ENCODE measurements around the gene PHF10.
A peak's percentile ranks its signal among the peaks of the same experiment; 100 is the strongest.

PHF10 gene

DNA sequence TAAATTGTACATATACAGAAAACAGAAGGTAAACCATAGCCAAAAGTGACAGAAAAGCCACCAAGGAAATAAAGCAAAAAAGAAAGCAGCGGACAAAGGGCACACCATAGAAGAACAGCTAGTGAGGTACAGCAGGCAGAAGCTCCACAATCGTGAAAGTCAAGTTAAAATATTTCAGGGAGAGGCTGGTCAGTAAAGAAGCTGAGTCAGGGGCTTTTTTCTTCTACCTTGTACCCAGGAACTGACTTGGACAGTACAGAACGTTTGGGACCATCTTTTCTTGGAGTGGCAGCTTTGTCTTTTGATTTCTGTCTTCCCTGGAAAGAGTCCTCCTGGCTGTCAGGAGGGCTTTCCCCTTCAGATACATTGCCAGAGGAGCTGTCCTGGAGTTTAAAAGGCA, 14.3 kb downstream of the PHF10 start:
- Histone ChIP-seq H3K9ac (no peak overlapping the region), H2AFZ (ENCODE audit: low read depth) (no peak overlapping the region), H4K20me1 (ENCODE audit: insufficient read depth) (no peaks in the 10 kb centered on the region), H3K27ac (no peak overlapping the region), H3K27me3 (ENCODE audit: insufficient read depth, low read depth) (no peaks in the 10 kb centered on the region), H3K36me3 (ENCODE audit: insufficient read depth) (0 out of 2 replicates have a peak, but pooled peaks cover 3% of the 10 kb centered on the region), H3K4me1 (ENCODE audit: low read depth, poor library complexity, severe bottlenecking) (peaks cover 2% of the 10 kb centered on the region), H3K79me2 (ENCODE audit: insufficient read depth, low read depth) (no peaks in the 10 kb centered on the region; the same call in 1 of the 2 replicates), H3K4me2 (no peak overlapping the region), H3K4me3 (IDR thresholded peaks at IDR 0.05; ENCODE audit: insufficient read depth, low read depth, low read length) (no peak overlapping the region)
- TF ChIP-seq, protein P1, sequence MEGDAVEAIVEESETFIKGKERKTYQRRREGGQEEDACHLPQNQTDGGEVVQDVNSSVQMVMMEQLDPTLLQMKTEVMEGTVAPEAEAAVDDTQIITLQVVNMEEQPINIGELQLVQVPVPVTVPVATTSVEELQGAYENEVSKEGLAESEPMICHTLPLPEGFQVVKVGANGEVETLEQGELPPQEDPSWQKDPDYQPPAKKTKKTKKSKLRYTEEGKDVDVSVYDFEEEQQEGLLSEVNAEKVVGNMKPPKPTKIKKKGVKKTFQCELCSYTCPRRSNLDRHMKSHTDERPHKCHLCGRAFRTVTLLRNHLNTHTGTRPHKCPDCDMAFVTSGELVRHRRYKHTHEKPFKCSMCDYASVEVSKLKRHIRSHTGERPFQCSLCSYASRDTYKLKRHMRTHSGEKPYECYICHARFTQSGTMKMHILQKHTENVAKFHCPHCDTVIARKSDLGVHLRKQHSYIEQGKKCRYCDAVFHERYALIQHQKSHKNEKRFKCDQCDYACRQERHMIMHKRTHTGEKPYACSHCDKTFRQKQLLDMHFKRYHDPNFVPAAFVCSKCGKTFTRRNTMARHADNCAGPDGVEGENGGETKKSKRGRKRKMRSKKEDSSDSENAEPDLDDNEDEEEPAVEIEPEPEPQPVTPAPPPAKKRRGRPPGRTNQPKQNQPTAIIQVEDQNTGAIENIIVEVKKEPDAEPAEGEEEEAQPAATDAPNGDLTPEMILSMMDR (conservative IDR thresholded peaks at IDR 0.05; ENCODE audit: low read depth, low read length) = no peak

DNA sequence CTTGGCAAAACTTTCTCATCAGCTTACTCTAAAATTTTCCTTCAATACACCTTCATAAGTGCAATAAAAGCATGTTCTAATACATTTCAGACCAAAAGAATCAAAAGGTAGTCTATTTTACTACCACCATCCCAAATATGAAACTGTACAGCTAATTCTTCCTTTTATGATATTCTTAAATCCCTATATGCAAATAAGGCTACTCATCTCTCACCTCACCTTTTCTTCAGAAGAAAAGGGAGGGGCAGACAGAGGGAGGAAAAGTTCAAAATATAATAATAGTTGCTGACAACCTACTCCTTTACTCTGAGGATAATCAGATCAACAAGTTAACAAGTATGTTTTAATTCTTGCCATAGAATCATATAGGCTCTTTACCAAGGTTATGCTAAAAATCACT, 15.0 kb downstream of the PHF10 start:
- Histone ChIP-seq H3K4me2 (no peak overlapping the region), H2AFZ (ENCODE audit: low read depth) (no peak overlapping the region), H3K79me2 (ENCODE audit: insufficient read depth, low read depth) (peaks cover 2% of the 10 kb centered on the region), H3K27ac (no peak overlapping the region), H3K27me3 (ENCODE audit: insufficient read depth, low read depth) (no peaks in the 10 kb centered on the region), H4K20me1 (ENCODE audit: insufficient read depth) (no peaks in the 10 kb centered on the region), H3K9ac (no peak overlapping the region), H3K4me3 (IDR thresholded peaks at IDR 0.05; ENCODE audit: insufficient read depth, low read depth, low read length) (no peak overlapping the region), H3K4me1 (ENCODE audit: low read depth, poor library complexity, severe bottlenecking) (peaks cover 10% of the 10 kb centered on the region), H3K36me3 (ENCODE audit: insufficient read depth) (0 out of 2 replicates have a peak, but pooled peaks cover 3% of the 10 kb centered on the region)
- TF ChIP-seq, protein P1 (conservative IDR thresholded peaks at IDR 0.05; ENCODE audit: low read depth, low read length) = no peak

DNA sequence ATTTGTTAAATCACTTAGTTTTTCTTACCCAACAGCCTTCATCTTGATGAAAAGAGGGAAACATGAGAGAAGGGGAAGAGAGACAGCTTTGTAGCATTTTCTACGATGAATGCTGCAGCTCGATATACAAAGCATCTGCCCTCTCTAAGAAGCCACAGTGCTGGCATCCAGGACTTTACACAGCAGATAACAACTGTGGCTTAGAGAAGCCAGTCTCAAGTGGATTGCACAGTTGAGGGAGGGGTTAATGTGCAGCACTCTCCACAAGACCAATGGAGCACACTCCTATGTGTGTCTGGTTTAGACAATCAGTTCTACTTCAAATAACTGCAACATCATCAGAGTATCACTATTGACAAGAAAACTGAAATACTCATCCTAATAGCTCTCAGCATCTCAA, 16.5 kb downstream of the PHF10 start:
- no peaks in the 10 kb centered on the region for H4K20me1 ChIP-seq (ENCODE audit: insufficient read depth)
- no peak overlapping the region for H3K9ac ChIP-seq
- peaks cover 18% of the 10 kb centered on the region for H3K79me2 ChIP-seq (ENCODE audit: insufficient read depth, low read depth)
- no peak overlapping the region for H2AFZ ChIP-seq (ENCODE audit: low read depth)
- peaks cover 23% of the 10 kb centered on the region for H3K4me1 ChIP-seq (ENCODE audit: low read depth, poor library complexity, severe bottlenecking)
- H3K36me3 ChIP-seq (ENCODE audit: insufficient read depth) = 0 out of 2 replicates have a peak, but pooled peaks cover 3% of the 10 kb centered on the region
- no peak overlapping the region for H3K27ac ChIP-seq
- TF ChIP-seq, protein P1 (conservative IDR thresholded peaks at IDR 0.05; ENCODE audit: low read depth, low read length) = no peak
- H3K4me3 ChIP-seq (IDR thresholded peaks at IDR 0.05; ENCODE audit: insufficient read depth, low read depth, low read length) = no peak overlapping the region
- H3K4me2 ChIP-seq = no peak overlapping the region
- no peaks in the 10 kb centered on the region for H3K27me3 ChIP-seq (ENCODE audit: insufficient read depth, low read depth)

DNA sequence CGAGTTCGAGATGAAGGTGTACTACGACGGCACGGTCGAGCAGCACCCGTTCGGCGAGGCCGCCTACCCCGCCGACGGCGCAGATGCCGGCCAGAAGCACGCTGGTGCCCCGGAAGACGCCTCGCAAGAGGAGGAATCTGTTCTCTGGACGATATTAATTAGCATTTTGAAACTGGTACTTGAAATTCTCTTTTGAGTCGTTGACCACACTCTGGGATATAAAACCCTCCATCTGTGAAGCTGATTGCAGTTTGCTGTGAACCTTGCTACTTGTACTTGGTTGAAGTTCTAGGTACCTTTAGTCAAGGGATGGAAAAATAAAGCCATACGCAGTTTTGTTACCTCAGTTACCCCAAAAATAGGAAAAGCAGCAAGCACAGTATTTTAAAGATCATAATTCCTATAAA, 21.5 kb downstream of the PHF10 start:
- Histone ChIP-seq H3K27ac (peak overlapping the region; percentile 85), H2AFZ (ENCODE audit: low read depth) (peak overlapping the region; percentile 74), H3K4me3 (IDR thresholded peaks at IDR 0.05; ENCODE audit: insufficient read depth, low read depth, low read length) (no peak overlapping the region), H3K4me2 (peak overlapping the region; percentile 94), H3K79me2 (ENCODE audit: insufficient read depth, low read depth) (peaks cover 34% of the 10 kb centered on the region), H4K20me1 (ENCODE audit: insufficient read depth) (no peaks in the 10 kb centered on the region), H3K4me1 (ENCODE audit: low read depth, poor library complexity, severe bottlenecking) (peaks cover 33% of the 10 kb centered on the region), H3K27me3 (ENCODE audit: insufficient read depth, low read depth) (no peaks in the 10 kb centered on the region), H3K9ac (peak overlapping the region; percentile 75), H3K36me3 (ENCODE audit: insufficient read depth) (0 out of 2 replicates have a peak, but pooled peaks cover 3% of the 10 kb centered on the region)
- TF ChIP-seq, protein P1 (conservative IDR thresholded peaks at IDR 0.05; ENCODE audit: low read depth, low read length) = no peak
